Natural killer cell treated with Interleukin-12 subunit alpha and Interleukin-12 subunit beta and Interleukin-15 and Interleukin-18, amount 100 ng/mL, for 72 hours (primary cell): ENCODE results near the gene MYPOP. TPM values are rescaled to one million over a fixed set of nuclear protein-coding genes. Genes with fewer than 3 reads are reported as not detected.
A peak's percentile ranks its signal among the peaks of the same experiment; 100 is the strongest.

ENCODE experiments used
- ATAC-seq, 2 donors: fragments of 150-1000 bp; cut with Tn5 transposase in 1 of 2; sonication (Bioruptor Pico), chemical (Tn5 transposase) in 1 of 2; 2 replicates each; pipeline ENCODE4 v1.10.0; 2021
- DNase-seq: peaks from one replicate; pipeline ENCODE4 v3.0.0; 2022; ENCODE audit warnings: low spot score
- H3K27ac Mint-ChIP-seq, 2 donors: 1 replicate in 1 of 2; 2 replicates in 1 of 2; pipeline ENCODE4 v1.8.0; 2022; ENCODE audit warnings: mixed read lengths in 2 of 2, mild to moderate bottlenecking in 1 of 2, moderate library complexity in 1 of 2
- H3K27me3 Mint-ChIP-seq, 2 donors: 1 replicate in 1 of 2; 2 replicates in 1 of 2; pipeline ENCODE4 v1.8.0; 2022; ENCODE audit warnings: mixed read lengths in 2 of 2
- H3K36me3 Mint-ChIP-seq: one replicate; pipeline ENCODE4 v1.8.0; 2022; ENCODE audit warnings: mixed read lengths
- H3K4me1 Mint-ChIP-seq, 2 donors: 1 replicate in 1 of 2; 2 replicates in 1 of 2; pipeline ENCODE4 v1.8.0; 2022; ENCODE audit warnings: low read depth in 2 of 2, mixed read lengths in 2 of 2, mild to moderate bottlenecking in 1 of 2
- H3K4me3 Mint-ChIP-seq: one replicate; pipeline ENCODE4 v1.8.0; 2022; ENCODE audit warnings: mixed read lengths
- H3K9me3 Mint-ChIP-seq: 2 replicates; pipeline ENCODE4 v1.8.0; 2022; ENCODE audit warnings: mixed read lengths
- total RNA-seq, 2 donors: library from RNA; stranded (reverse); gene quantifications; one replicate each; pipeline ENCODE4 v1.2.3, GENCODE V29; 2022

Gene MYPOP
- total RNA-seq, 2 donors from 2014 or later = 10.6 to 14.9 TPM

DNA sequence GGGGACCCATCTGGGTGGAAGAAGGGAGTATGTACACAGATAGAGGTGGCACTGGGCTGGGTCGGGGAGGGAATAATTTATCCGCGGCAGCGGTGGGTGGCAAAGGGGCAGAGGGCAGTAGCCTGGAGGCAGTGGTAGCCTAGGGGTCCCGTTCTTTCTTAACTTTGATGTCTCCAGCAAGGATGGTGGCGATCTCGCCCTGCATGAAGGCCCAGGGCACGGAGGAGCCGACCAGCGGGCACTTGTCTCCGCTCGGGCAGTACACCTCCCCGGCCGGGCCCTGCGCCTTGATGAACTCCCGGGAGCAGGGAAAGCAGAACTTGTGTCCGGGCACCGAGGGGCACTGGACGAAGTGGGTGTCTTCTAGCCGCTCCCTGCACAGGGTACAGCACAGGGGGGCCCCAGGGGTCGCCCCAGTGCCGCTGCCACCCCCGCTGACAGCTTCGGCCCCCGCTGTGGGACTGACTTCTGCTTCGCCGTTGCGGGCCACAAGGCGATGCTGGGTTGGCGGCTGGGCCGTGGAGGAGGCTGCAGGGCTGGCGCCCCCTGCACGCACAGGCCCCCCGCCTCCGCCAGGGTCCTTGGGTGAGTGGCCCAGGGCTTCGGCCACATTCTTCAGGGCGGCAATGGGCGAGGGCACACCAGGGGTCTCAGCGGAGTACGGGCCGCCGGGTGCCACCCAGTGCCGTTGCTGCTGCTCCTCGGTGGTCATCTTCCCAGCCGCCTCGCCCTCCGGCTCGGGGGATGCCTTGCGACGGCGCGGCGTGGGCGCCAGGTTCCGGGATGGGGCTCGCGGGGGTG, 18.3 kb downstream of the MYPOP start:
- H3K27ac Mint-ChIP-seq = no peak overlapping the region
- no peaks in the 10 kb centered on the region for H3K36me3 Mint-ChIP-seq

GRCh38 chr19:45883586-45883880, 18.9 kb downstream of the MYPOP start:
- peak overlapping the region in 1 of 2 donors; percentile 25 for H3K27ac Mint-ChIP-seq
- H3K4me1 Mint-ChIP-seq = peaks cover 25 to 29% of the 10 kb centered on the region in 2 donors
- no peaks in the 10 kb centered on the region for H3K9me3 Mint-ChIP-seq
- H3K27me3 Mint-ChIP-seq = peaks cover 0 to 4% of the 10 kb centered on the region in 2 donors
- peak overlapping the region; percentile 58 for H3K4me3 Mint-ChIP-seq
- H3K36me3 Mint-ChIP-seq = no peaks in the 10 kb centered on the region
- DNase-seq (no peak), ATAC-seq (no peak)

More for the DNA sequence above, 18.3 kb downstream of the MYPOP start:
- no peak for ATAC-seq
- H3K4me1 Mint-ChIP-seq = peaks cover 23 to 25% of the 10 kb centered on the region in 2 donors
- peak overlapping the region; percentile 58 for H3K4me3 Mint-ChIP-seq
- H3K27me3 Mint-ChIP-seq = peaks cover 0 to 4% of the 10 kb centered on the region in 2 donors
- DNase-seq = no peak
- no peaks in the 10 kb centered on the region for H3K9me3 Mint-ChIP-seq

- Mint-ChIP-seq H3K27ac (peak overlapping the region in 1 of 2 donors; percentile 25), H3K9me3 (no peaks in the 10 kb centered on the region), H3K27me3 (peaks cover 0 to 5% of the 10 kb centered on the region in 2 donors), H3K4me1 (peaks cover 28 to 32% of the 10 kb centered on the region in 2 donors), H3K36me3 (no peaks in the 10 kb centered on the region), H3K4me3 (peak overlapping the region; percentile 58)
- ATAC-seq (peak; percentile 42 to 62), DNase-seq (peak; percentile 85)
These were observed 19.5 kb downstream of the MYPOP start for GRCh38 chr19:45882652-45883585.

- Mint-ChIP-seq H3K27ac (no peak overlapping the region), H3K36me3 (no peaks in the 10 kb centered on the region), H3K9me3 (no peaks in the 10 kb centered on the region), H3K27me3 (peaks cover 0 to 7% of the 10 kb centered on the region in 2 donors), H3K4me3 (no peak overlapping the region), H3K4me1 (peaks cover 28 to 35% of the 10 kb centered on the region in 2 donors)
- DNase-seq = no peak
- ATAC-seq = no peak
These were observed 20.4 kb downstream of the MYPOP start for GRCh38 chr19:45881909-45882528.

DNA sequence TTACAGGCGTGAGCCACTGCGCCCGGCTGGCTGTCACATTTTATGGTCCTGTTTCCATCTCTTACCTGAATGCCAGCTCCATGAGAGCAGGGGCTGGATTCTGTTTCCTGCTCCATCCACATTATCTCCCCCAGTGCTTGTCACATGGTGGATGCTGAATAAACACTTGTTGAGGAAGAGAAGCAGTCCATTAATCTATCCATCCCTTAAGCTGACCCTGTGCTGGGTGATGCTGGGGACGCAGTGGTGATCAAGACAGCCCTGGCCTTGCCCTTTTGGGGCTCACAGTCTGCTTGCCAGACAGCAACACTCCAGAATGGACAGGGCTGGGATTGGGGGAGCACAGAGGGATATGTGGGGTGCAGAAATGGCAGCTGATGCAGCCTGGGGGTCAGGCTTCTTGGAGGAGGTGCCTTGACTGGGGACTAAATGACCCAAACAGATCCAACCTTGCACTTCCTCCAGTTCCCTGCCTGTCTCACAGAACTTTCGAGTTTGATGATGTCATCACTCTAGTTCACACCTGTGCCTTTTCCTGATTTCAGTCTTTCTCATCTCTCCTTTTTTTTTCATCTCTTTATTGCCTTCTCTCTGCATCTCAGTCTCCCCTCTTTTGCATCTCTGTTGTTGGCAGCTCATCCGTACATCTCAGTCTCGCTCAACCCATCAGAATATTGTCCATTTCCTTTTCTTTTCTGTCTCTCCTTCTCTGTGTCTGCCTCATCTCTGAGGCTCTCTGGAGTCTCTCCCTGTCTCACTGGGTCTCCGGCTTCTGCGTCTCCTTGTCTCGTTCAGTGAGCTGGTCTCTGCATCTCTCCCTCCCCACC, 21.1 kb downstream of the MYPOP start:
- ATAC-seq = no peak
- Mint-ChIP-seq H3K27ac (no peak overlapping the region), H3K27me3 (peaks cover 2 to 9% of the 10 kb centered on the region in 2 donors), H3K9me3 (no peaks in the 10 kb centered on the region), H3K4me3 (no peak overlapping the region), H3K36me3 (no peaks in the 10 kb centered on the region), H3K4me1 (peaks cover 25 to 32% of the 10 kb centered on the region in 2 donors)
- no peak for DNase-seq

- DNase-seq (no peak), ATAC-seq (no peak)
- Mint-ChIP-seq H3K36me3 (no peaks in the 10 kb centered on the region), H3K9me3 (no peaks in the 10 kb centered on the region), H3K4me3 (no peak overlapping the region), H3K27me3 (peaks cover 11 to 12% of the 10 kb centered on the region in 2 donors), H3K27ac (no peak overlapping the region), H3K4me1 (peaks cover 27 to 32% of the 10 kb centered on the region in 2 donors)
These were observed 22.4 kb downstream of the MYPOP start for GRCh38 chr19:45879971-45880370.

DNA sequence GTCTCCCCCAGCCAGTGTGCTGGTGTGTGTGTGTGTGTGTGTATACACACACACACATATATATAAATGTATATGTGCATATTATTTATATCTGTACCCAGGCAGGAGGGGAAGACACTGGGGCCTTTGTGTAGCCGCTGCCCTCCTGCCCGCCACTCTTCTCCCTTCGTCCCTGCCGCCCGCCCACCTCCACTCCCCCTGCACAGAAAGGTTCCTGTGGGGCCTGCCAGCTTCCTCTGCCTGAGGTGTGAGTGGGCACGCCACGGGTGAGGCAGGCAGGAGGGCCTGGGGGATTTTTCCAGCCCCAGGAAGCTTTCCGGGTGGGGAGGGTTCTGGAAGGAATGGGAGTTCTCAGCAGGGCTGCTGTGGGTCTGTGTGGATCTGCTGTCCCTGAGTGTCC, 23.4 kb downstream of the MYPOP start:
- no peak for DNase-seq
- ATAC-seq = no peak
- no peaks in the 10 kb centered on the region for H3K9me3 Mint-ChIP-seq
- H3K27me3 Mint-ChIP-seq = peaks cover 15 to 19% of the 10 kb centered on the region in 2 donors
- H3K4me3 Mint-ChIP-seq = no peak overlapping the region
- peak overlapping the region in 1 of 2 donors; percentile 8 for H3K27ac Mint-ChIP-seq
- peaks cover 27 to 32% of the 10 kb centered on the region in 2 donors for H3K4me1 Mint-ChIP-seq
- no peaks in the 10 kb centered on the region for H3K36me3 Mint-ChIP-seq

GRCh38 chr19:45878043-45878794, 24.2 kb downstream of the MYPOP start:
- no peak for DNase-seq
- Mint-ChIP-seq H3K36me3 (no peaks in the 10 kb centered on the region), H3K4me1 (peaks cover 22 to 27% of the 10 kb centered on the region in 2 donors), H3K9me3 (no peaks in the 10 kb centered on the region), H3K4me3 (peak overlapping the region; percentile 8), H3K27me3 (peaks cover 18 to 19% of the 10 kb centered on the region in 2 donors), H3K27ac (peak overlapping the region in 1 of 2 donors; percentile 8)
- peak in 1 of 2 donors; percentile 49 for ATAC-seq

- peaks cover 16 to 19% of the 10 kb centered on the region in 2 donors for H3K27me3 Mint-ChIP-seq
- peak overlapping the region; percentile 51 for H3K4me3 Mint-ChIP-seq
- peak overlapping the region; percentile 45 to 63 for H3K27ac Mint-ChIP-seq
- no peaks in the 10 kb centered on the region for H3K9me3 Mint-ChIP-seq
- H3K4me1 Mint-ChIP-seq = peaks cover 18 to 22% of the 10 kb centered on the region in 2 donors
- DNase-seq (peak; percentile 75), ATAC-seq (peak; percentile 58 to 80)
- no peaks in the 10 kb centered on the region for H3K36me3 Mint-ChIP-seq
These were observed 25.8 kb downstream of the MYPOP start for GRCh38 chr19:45876411-45877197.

DNA sequence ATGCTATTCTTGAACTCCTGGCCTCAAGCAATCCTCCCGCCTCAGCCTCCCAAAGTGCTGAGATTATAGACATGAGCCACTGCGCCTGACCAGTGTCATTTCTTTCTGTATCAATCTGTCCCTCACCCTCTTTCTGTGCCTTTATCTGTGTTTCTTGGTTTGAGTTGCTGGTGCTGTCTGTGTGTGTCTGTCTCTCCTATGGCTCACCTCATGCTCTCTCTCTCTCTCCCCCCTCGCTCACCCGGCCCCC, 26.3 kb downstream of the MYPOP start:
- no peaks in the 10 kb centered on the region for H3K36me3 Mint-ChIP-seq
- H3K27me3 Mint-ChIP-seq = peaks cover 14 to 19% of the 10 kb centered on the region in 2 donors
- peaks cover 13 to 19% of the 10 kb centered on the region in 2 donors for H3K4me1 Mint-ChIP-seq
- peak overlapping the region; percentile 45 to 63 for H3K27ac Mint-ChIP-seq
- DNase-seq (no peak), ATAC-seq (peak; percentile 19 to 49)
- H3K4me3 Mint-ChIP-seq = peak overlapping the region; percentile 51
- no peaks in the 10 kb centered on the region for H3K9me3 Mint-ChIP-seq

DNA sequence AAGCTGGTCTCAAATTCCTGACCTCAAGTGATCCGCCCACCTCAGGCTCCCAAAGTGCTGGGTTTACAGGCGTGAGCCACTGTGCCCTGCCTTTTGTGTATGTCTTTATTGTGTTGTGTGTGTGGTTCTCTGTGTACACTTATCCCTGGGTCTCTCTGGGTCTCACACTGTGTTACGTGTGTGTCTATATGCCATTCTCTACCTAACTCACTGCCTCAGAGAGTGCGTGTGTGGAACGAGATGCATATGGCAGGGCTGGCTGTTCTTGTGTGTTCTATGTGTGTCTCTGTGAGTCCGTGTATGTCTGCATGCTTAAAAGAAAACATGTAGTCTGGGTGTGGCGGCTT, 27.8 kb downstream of the MYPOP start:
- H3K27me3 Mint-ChIP-seq = peaks cover 14 to 19% of the 10 kb centered on the region in 2 donors
- H3K4me1 Mint-ChIP-seq = peaks cover 13 to 19% of the 10 kb centered on the region in 2 donors
- DNase-seq (no peak), ATAC-seq (no peak)
- no peak overlapping the region for H3K4me3 Mint-ChIP-seq
- H3K36me3 Mint-ChIP-seq = no peaks in the 10 kb centered on the region
- H3K27ac Mint-ChIP-seq = no peak overlapping the region
- no peaks in the 10 kb centered on the region for H3K9me3 Mint-ChIP-seq

GRCh38 chr19:45873219-45873772, 29.1 kb downstream of the MYPOP start:
- DNase-seq (no peak), ATAC-seq (no peak)
- Mint-ChIP-seq H3K36me3 (no peaks in the 10 kb centered on the region), H3K9me3 (no peaks in the 10 kb centered on the region), H3K4me3 (no peak overlapping the region), H3K27ac (no peak overlapping the region), H3K4me1 (peaks cover 9 to 14% of the 10 kb centered on the region in 2 donors), H3K27me3 (peaks cover 14 to 19% of the 10 kb centered on the region in 2 donors)
